ENCODE results near the gene RPGRIP1L. TPM values are rescaled to one million over a fixed set of nuclear protein-coding genes. Genes with fewer than 3 reads are reported as not detected.
"Not testable (repeated sequence)": the region's sequence is repeated elsewhere in the genome, so short reads cannot be mapped to it uniquely, and the experiment has no call there.

The RPGRIP1L gene
- total RNA-seq, 5 donors from 2014 or later (not counting 1 experiment from before 2014, with no cell fraction given), result 3.7 to 5.6 (median 3.8) TPM

DNA sequence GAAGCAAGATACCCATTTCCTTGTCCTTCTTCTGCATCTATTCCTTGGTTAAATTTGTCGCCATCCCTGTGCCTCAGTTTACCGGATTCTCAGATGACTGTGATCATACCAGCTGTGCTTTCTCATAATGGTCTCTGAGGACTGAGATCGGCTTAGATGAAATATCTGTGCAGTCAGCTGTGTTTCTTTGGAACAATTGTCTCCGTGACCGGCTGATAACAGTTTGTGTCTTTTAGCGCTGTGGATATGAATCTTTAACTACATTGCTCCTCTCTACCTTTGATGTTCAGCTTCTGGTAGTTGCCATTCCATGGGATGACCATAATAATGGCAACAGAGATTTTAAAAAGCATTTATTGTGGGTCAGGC lies 770 bp upstream of the RPGRIP1L start:
- POLR2A ChIA-PET, result no interaction called here
- ATAC-seq (replicated peaks in 1 of 4), result no peak

DNA sequence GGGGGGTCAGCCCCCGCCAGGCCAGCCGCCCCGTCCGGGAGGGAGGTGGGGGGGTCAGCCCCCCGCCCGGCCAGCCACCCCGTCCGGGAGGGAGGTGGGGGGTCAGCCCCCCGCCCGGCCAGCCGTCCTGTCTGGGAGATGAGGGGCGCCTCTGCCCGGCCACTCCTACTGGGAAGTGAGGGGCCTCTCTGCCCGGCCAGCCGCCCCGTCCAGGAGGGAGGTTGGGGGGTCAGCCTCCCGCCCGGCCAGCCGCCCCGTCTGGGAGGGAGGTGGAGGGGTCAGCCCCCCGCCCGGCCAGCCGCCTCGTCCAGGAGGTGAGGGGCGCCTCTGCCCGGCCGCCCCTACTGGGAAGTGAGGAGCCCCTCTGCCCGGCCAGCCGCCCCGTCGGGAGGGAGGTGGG lies 5.4 kb downstream of the RPGRIP1L start:
- CTCF ChIA-PET; H3K4me1 ChIP-seq (ENCODE audit: control insufficient read depth in 1 of 2, extremely low read depth in 1 of 2, insufficient read depth in 2 of 2, low read length in 2 of 2); POLR2A ChIA-PET; H3K4me3 Mint-ChIP-seq; H3K27ac ChIP-seq (ENCODE audit: low read length); H3K36me3 ChIP-seq (ENCODE audit: control insufficient read depth in 2 of 2, extremely low read depth in 1 of 2, insufficient read depth in 1 of 2, low read length in 1 of 2); H3K4me3 ChIP-seq (ENCODE audit: control insufficient read depth in 1 of 2, extremely low read depth in 1 of 2, low read length in 1 of 2); H3K9me3 ChIP-seq; H3K27me3 Mint-ChIP-seq; H3K9me3 Mint-ChIP-seq; ATAC-seq (replicated peaks in 1 of 4); H3K27ac Mint-ChIP-seq; H3K4me1 Mint-ChIP-seq; DNase-seq; H3K27me3 ChIP-seq (replicated peaks in 1 of 2; ENCODE audit: control insufficient read depth in 2 of 2, extremely low read depth in 1 of 2, insufficient read depth in 2 of 2, low read length in 1 of 2): not testable (repeated sequence)
- peaks cover 11% of the 10 kb centered on the region for H3K36me3 Mint-ChIP-seq
- WGBS (ENCODE audit: insufficient coverage), result 90% methylated on average over 2 of the region's 31 CpGs

More for the DNA sequence above, 770 bp upstream of the RPGRIP1L start:
- DNase-seq, result no peak
- H3K4me3 ChIP-seq (ENCODE audit: control insufficient read depth in 1 of 2, extremely low read depth in 1 of 2, low read length in 1 of 2), result peak overlapping the region; percentile 85 to 88
- peaks cover 48 to 50% (median 48%) of the 10 kb centered on the region in 3 donors for H3K4me1 Mint-ChIP-seq
- H3K36me3 ChIP-seq (ENCODE audit: control insufficient read depth in 2 of 2, extremely low read depth in 1 of 2, insufficient read depth in 1 of 2, low read length in 1 of 2), result no peaks in the 10 kb centered on the region
- peak overlapping the region; percentile 92 to 100 (median 98) for H3K4me3 Mint-ChIP-seq
- WGBS (ENCODE audit: insufficient coverage), result 25% methylated on average over 5 of the region's 6 CpGs
- peak overlapping the region; percentile 29 to 95 for H3K27ac Mint-ChIP-seq
- H3K27ac ChIP-seq (ENCODE audit: low read length), result peak overlapping the region; percentile 59
- no peaks in the 10 kb centered on the region for H3K9me3 ChIP-seq
- H3K27me3 ChIP-seq (replicated peaks in 1 of 2; ENCODE audit: control insufficient read depth in 2 of 2, extremely low read depth in 1 of 2, insufficient read depth in 2 of 2, low read length in 1 of 2), result no peaks in the 10 kb centered on the region
- peaks cover 22% of the 10 kb centered on the region for H3K36me3 Mint-ChIP-seq
- peaks cover 9 to 16% of the 10 kb centered on the region in 2 experiments for H3K4me1 ChIP-seq (ENCODE audit: control insufficient read depth in 1 of 2, extremely low read depth in 1 of 2, insufficient read depth in 2 of 2, low read length in 2 of 2)
- CTCF ChIA-PET, result interaction anchor here (0.6 to 1.1 kb wide), 3 partner anchors 15 to 85 kb away, joined by 3 to 6 read pairs (median 4); no protein-coding TSS in a partner anchor
- H3K27me3 Mint-ChIP-seq, result no peaks in the 10 kb centered on the region
- H3K9me3 Mint-ChIP-seq, result no peaks in the 10 kb centered on the region

DNA sequence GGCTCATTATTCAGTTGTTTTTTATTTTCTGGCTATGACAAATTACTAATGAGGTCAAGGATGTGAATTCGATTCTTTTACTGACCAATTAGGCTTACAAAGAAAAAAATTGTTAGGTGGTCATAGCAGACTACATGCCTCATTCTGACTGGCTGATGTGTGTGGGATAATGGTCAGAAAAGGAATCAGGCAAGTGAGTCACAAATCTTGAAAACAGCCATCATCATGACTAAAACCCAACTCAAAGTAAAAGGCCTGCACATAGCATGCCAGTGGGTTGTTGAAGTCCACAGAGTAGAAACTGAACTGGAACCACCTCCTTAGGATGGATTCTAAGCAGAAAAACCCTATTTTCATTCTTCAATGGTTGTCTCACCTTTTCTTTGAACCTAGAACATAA lies 8.6 kb downstream of the RPGRIP1L start:
- no peak for DNase-seq
- H3K4me3 ChIP-seq (ENCODE audit: control insufficient read depth in 1 of 2, extremely low read depth in 1 of 2, low read length in 1 of 2), result no peak overlapping the region
- WGBS (ENCODE audit: insufficient coverage), result no CpG with 5 or more reads among the region's 1 CpG
- CTCF ChIA-PET, result no interaction called here
- POLR2A ChIA-PET, result no interaction called here
- Mint-ChIP-seq H3K4me1 (no peaks in the 10 kb centered on the region), H3K27ac (no peak overlapping the region), H3K9me3 (no peaks in the 10 kb centered on the region), H3K4me3 (no peak overlapping the region), H3K36me3 (peaks cover 21% of the 10 kb centered on the region), H3K27me3 (no peaks in the 10 kb centered on the region)
- H3K4me1 ChIP-seq (ENCODE audit: control insufficient read depth in 1 of 2, extremely low read depth in 1 of 2, insufficient read depth in 2 of 2, low read length in 2 of 2), result no peaks in the 10 kb centered on the region
- H3K9me3 ChIP-seq, result no peaks in the 10 kb centered on the region
- no peaks in the 10 kb centered on the region for H3K27me3 ChIP-seq (replicated peaks in 1 of 2; ENCODE audit: control insufficient read depth in 2 of 2, extremely low read depth in 1 of 2, insufficient read depth in 2 of 2, low read length in 1 of 2)
- H3K27ac ChIP-seq (ENCODE audit: low read length), result no peak overlapping the region
- no peak for ATAC-seq (replicated peaks in 1 of 4)
- H3K36me3 ChIP-seq (ENCODE audit: control insufficient read depth in 2 of 2, extremely low read depth in 1 of 2, insufficient read depth in 1 of 2, low read length in 1 of 2), result no peaks in the 10 kb centered on the region

DNA sequence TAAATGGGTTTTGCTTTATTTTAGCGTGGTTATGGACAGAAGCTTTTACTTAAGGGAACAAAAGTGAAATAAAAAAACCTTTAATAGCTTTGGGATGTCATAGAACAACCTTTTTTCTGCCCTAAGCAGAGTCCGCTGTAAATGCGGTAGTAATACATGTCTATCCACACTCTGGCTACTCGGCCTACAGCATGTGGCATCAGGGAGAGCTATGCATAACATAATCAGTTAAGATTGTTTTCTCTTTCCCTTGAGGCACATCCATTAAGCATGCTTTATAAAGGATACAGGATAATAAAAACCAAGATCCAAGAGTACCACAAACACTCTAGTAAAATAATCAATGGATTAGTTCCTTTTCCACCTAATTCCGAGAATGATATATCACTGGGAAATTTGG lies 10.3 kb downstream of the RPGRIP1L start:
- POLR2A ChIA-PET, result no interaction called here
- H3K4me3 ChIP-seq (ENCODE audit: control insufficient read depth in 1 of 2, extremely low read depth in 1 of 2, low read length in 1 of 2), result no peak overlapping the region
- Mint-ChIP-seq H3K9me3 (no peaks in the 10 kb centered on the region), H3K36me3 (peaks cover 21% of the 10 kb centered on the region), H3K27ac (no peak overlapping the region), H3K4me3 (no peak overlapping the region), H3K4me1 (no peaks in the 10 kb centered on the region), H3K27me3 (no peaks in the 10 kb centered on the region)
- WGBS (ENCODE audit: insufficient coverage), result no CpG with 5 or more reads among the region's 5 CpGs
- DNase-seq (no peak), ATAC-seq (replicated peaks in 1 of 4) (no peak)
- H3K4me1 ChIP-seq (ENCODE audit: control insufficient read depth in 1 of 2, extremely low read depth in 1 of 2, insufficient read depth in 2 of 2, low read length in 2 of 2), result no peaks in the 10 kb centered on the region
- no peaks in the 10 kb centered on the region for H3K27me3 ChIP-seq (replicated peaks in 1 of 2; ENCODE audit: control insufficient read depth in 2 of 2, extremely low read depth in 1 of 2, insufficient read depth in 2 of 2, low read length in 1 of 2)
- H3K27ac ChIP-seq (ENCODE audit: low read length), result no peak overlapping the region
- CTCF ChIA-PET, result no interaction called here
- H3K9me3 ChIP-seq, result no peaks in the 10 kb centered on the region
- no peaks in the 10 kb centered on the region for H3K36me3 ChIP-seq (ENCODE audit: control insufficient read depth in 2 of 2, extremely low read depth in 1 of 2, insufficient read depth in 1 of 2, low read length in 1 of 2)

DNA sequence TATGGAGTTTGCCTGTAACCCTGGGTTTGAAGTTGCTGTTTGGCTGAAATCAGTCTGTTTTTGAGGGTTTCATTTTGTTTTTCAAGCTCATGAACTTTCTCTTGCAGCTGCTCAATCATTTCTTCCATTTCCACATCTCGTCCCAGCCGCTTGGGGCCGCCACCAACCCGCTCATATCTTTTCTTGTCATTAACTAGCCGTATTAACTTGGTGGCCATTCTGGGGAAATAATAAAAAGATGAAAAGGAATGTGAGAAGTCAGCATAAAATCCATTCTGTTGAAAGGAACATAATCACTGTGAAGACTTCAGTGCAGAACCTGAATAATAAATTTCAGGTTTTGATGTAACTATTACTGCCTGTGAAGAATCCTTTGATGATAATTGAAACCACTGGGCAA lies 11.5 kb downstream of the RPGRIP1L start:
- no CpG with 5 or more reads among the region's 5 CpGs for WGBS (ENCODE audit: insufficient coverage)

GRCh38 chr16:53690771-53691170 lies 12.9 kb downstream of the RPGRIP1L start:
- Mint-ChIP-seq H3K27ac (no peak overlapping the region), H3K4me1 (no peaks in the 10 kb centered on the region), H3K9me3 (no peaks in the 10 kb centered on the region), H3K27me3 (no peaks in the 10 kb centered on the region), H3K4me3 (no peak overlapping the region), H3K36me3 (peaks cover 24% of the 10 kb centered on the region)
- ATAC-seq (replicated peaks in 1 of 4) (no peak), DNase-seq (no peak)
- Histone ChIP-seq H3K4me3 (ENCODE audit: control insufficient read depth in 1 of 2, extremely low read depth in 1 of 2, low read length in 1 of 2) (no peak overlapping the region), H3K9me3 (no peaks in the 10 kb centered on the region), H3K27ac (ENCODE audit: low read length) (no peak overlapping the region), H3K27me3 (replicated peaks in 1 of 2; ENCODE audit: control insufficient read depth in 2 of 2, extremely low read depth in 1 of 2, insufficient read depth in 2 of 2, low read length in 1 of 2) (no peaks in the 10 kb centered on the region), H3K4me1 (ENCODE audit: control insufficient read depth in 1 of 2, extremely low read depth in 1 of 2, insufficient read depth in 2 of 2, low read length in 2 of 2) (no peaks in the 10 kb centered on the region), H3K36me3 (ENCODE audit: control insufficient read depth in 2 of 2, extremely low read depth in 1 of 2, insufficient read depth in 1 of 2, low read length in 1 of 2) (no peaks in the 10 kb centered on the region)
- ChIA-PET CTCF (no interaction called here), POLR2A (no interaction called here)
- WGBS (ENCODE audit: insufficient coverage), result no CpG with 5 or more reads among the region's 2 CpGs

More for the DNA sequence above, 11.5 kb downstream of the RPGRIP1L start:
- no peaks in the 10 kb centered on the region for H3K4me1 Mint-ChIP-seq
- CTCF ChIA-PET, result no interaction called here
- POLR2A ChIA-PET, result no interaction called here
- no peaks in the 10 kb centered on the region for H3K27me3 Mint-ChIP-seq
- no peak overlapping the region for H3K4me3 ChIP-seq (ENCODE audit: control insufficient read depth in 1 of 2, extremely low read depth in 1 of 2, low read length in 1 of 2)
- H3K27ac Mint-ChIP-seq, result no peak overlapping the region
- H3K4me3 Mint-ChIP-seq, result no peak overlapping the region
- H3K36me3 Mint-ChIP-seq, result peaks cover 24% of the 10 kb centered on the region
- H3K9me3 Mint-ChIP-seq, result no peaks in the 10 kb centered on the region
- ATAC-seq (replicated peaks in 1 of 4) (no peak), DNase-seq (no peak)
- no peaks in the 10 kb centered on the region for H3K27me3 ChIP-seq (replicated peaks in 1 of 2; ENCODE audit: control insufficient read depth in 2 of 2, extremely low read depth in 1 of 2, insufficient read depth in 2 of 2, low read length in 1 of 2)
- H3K36me3 ChIP-seq (ENCODE audit: control insufficient read depth in 2 of 2, extremely low read depth in 1 of 2, insufficient read depth in 1 of 2, low read length in 1 of 2), result no peaks in the 10 kb centered on the region
- no peaks in the 10 kb centered on the region for H3K4me1 ChIP-seq (ENCODE audit: control insufficient read depth in 1 of 2, extremely low read depth in 1 of 2, insufficient read depth in 2 of 2, low read length in 2 of 2)
- H3K9me3 ChIP-seq, result no peaks in the 10 kb centered on the region
- H3K27ac ChIP-seq (ENCODE audit: low read length), result no peak overlapping the region

GRCh38 chr16:53689636-53690035 lies 14.0 kb downstream of the RPGRIP1L start:
- Histone ChIP-seq H3K9me3 (no peaks in the 10 kb centered on the region), H3K27ac (ENCODE audit: low read length) (no peak overlapping the region), H3K4me1 (ENCODE audit: control insufficient read depth in 1 of 2, extremely low read depth in 1 of 2, insufficient read depth in 2 of 2, low read length in 2 of 2) (no peaks in the 10 kb centered on the region), H3K36me3 (ENCODE audit: control insufficient read depth in 2 of 2, extremely low read depth in 1 of 2, insufficient read depth in 1 of 2, low read length in 1 of 2) (no peaks in the 10 kb centered on the region), H3K4me3 (ENCODE audit: control insufficient read depth in 1 of 2, extremely low read depth in 1 of 2, low read length in 1 of 2) (no peak overlapping the region), H3K27me3 (replicated peaks in 1 of 2; ENCODE audit: control insufficient read depth in 2 of 2, extremely low read depth in 1 of 2, insufficient read depth in 2 of 2, low read length in 1 of 2) (no peaks in the 10 kb centered on the region)
- ChIA-PET POLR2A (no interaction called here), CTCF (no interaction called here)
- no peak for ATAC-seq (replicated peaks in 1 of 4)
- Mint-ChIP-seq H3K4me3 (no peak overlapping the region), H3K36me3 (peaks cover 27% of the 10 kb centered on the region), H3K27me3 (no peaks in the 10 kb centered on the region), H3K9me3 (peaks cover 0 to 8% (median 4%) of the 10 kb centered on the region in 3 donors), H3K27ac (no peak overlapping the region), H3K4me1 (no peaks in the 10 kb centered on the region)
- DNase-seq, result no peak
- no CpG with 5 or more reads among the region's 3 CpGs for WGBS (ENCODE audit: insufficient coverage)
